Stimulated activated CD8-positive, alpha-beta memory T cell treated with anti-CD3 and anti-CD28 coated beads, Interleukin-12 subunit alpha, Interleukin-12 subunit beta, amount 100 ng/mL, for 1 hour (primary cell): ENCODE data around the gene MRPL2.
"Not testable (repeated sequence)": the region's sequence is repeated elsewhere in the genome, so short reads cannot be mapped to it uniquely, and the experiment has no call there.

ENCODE experiments used
- DNase-seq: peaks from one replicate; pipeline ENCODE4 v3.0.0-alpha.2; 2020; ENCODE audit warnings: low read depth

MRPL2 gene

DNA sequence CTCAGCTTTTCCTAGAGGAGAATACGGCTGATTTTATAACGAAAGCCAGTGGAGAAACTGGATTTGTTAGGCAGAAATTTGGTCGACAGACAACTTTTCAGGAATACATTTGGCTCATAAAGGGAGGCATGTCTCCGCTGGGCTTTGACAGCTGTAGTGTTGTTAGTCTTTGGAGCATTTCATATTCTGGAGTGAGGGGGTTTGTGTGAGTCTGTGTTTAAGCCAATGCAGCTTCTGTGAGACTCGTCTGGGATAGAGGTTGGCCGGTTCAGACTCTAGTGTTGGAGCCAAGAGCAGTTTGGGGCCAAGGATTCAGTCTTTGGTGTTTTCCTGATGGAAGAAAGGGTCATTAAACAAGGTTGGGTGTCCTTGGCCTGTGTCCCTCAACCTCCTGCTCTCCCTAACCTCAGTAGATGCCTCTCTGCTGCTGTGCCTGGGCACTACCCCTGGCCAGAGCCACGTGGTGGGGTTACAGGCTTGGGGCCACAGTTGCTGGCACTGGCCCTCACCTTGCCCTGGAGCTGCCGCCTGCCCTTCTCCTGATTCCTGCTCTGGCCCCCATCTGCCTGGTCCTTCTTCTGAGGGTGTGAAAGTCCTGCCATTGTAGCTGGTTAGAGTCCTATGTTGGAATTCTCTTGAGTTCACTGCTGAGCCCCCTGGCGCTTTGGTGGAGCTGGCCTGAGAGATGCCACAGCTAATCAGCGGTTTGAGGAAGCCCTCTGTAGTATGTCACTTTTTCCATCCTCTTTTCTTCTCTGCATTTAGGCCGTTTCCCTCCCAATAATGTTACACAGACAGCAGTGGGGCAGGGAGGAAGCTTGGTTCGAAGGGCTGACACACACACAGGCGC, 23.8 kb upstream of the MRPL2 start:
- no peak for DNase-seq

DNA sequence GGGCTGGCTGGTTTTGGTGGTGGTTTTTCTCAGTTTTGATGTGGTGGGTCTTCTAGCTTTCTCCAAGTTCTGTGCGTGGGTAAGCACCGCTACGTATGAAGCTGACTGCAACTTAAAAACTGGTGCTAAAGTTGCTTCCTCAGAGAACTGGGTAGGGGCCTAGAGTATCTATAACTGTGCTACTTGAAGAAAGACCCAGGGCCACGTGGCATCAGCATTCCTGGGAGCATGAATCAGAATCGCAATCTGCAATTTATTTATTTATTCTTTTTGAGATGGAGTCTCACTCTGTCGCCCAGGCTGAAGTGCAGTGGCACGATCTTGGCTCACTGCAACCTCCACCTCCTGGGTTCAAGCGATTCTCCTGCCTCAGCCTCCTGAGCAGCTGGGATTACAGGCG, 22.7 kb upstream of the MRPL2 start:
- DNase-seq = not testable (repeated sequence)

DNA sequence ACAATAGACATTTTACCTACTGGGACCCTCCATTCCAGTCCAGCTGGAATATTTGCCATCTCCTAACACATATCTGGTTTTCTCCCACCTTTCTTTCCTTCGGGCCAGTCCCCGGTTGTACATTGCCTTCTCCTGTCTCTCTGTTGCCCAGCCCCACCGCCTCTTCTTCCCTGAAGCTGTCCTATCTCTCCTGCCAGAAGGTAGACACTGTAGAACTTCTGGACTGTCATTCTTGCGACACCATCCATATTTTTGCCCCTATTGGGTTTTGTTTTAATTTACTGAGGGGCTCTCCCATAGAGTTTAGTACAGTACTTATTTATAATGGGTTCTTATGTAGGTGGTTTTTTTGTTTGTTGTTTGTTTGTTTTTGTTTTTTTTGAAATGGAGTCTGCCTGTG, 21.8 kb upstream of the MRPL2 start:
- DNase-seq = no peak

DNA sequence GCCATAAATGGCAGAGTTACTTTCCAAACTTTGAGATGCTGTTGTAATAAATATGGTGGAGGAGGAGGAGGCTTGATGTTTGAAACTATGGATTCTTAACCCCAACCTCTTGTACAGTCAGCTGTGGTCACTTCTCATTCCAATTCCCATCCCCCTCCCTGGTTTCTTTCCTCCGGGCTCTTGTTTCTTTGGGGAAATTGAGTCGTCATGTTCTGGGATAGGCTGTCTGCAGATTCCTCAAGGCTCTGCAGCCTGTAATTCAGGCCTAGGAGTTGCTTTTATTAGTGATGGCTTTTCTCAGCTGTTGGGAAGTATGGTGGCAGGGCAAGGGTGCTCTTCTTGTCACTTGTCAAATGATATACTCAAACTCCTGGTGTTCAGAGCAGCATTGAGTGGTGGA, 19.5 kb upstream of the MRPL2 start:
- no peak for DNase-seq

DNA sequence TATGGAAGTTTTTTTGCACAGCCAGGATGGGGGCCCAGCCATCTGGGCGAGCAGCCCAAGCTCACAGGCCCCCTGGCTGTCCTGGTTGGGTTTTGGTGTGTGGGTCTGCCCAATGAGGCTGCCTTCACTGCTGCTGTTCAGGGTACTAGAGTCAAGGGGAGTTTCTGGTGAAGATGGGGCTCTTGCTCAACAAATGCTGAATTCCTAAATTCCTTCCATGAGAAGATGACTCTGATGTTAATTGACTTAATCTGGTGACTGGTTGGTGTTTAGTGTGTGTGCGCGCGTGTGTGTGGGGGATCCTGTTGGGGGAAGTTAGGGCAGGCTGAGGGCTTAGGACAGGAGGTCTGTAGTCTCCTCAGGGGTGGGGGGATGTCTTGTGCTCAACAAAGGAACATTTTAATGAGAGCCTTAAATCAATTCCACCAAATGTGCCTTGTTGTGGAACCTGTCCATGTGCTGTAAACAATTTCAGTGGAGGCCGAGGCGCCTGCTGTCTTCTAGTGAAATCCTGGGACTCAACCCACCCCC, 18.8 kb upstream of the MRPL2 start:
- no peak for DNase-seq

DNA sequence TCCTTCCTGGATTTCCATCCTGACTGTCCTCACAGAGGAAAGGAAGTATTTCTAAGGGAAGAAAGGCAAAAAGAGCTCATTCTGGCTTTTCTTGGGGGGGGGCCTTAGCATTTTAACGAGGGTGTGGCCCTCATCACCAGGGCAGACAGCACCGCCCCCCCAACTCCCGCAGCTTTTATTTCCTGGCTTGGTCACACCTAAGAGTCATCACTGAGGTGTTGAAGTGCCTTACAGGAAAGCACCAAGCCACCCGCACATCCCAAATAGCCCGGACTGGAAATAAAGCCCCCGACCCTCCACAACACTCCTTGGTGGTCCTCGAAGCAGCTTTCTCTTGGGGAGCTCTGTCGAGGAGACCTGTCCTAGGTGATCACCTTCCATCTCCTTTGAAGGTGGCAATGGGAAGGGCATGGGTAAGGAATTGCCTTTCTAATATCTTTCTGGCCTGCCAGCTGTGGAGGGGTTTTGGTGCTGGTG, 18.1 kb upstream of the MRPL2 start:
- DNase-seq = no peak

DNA sequence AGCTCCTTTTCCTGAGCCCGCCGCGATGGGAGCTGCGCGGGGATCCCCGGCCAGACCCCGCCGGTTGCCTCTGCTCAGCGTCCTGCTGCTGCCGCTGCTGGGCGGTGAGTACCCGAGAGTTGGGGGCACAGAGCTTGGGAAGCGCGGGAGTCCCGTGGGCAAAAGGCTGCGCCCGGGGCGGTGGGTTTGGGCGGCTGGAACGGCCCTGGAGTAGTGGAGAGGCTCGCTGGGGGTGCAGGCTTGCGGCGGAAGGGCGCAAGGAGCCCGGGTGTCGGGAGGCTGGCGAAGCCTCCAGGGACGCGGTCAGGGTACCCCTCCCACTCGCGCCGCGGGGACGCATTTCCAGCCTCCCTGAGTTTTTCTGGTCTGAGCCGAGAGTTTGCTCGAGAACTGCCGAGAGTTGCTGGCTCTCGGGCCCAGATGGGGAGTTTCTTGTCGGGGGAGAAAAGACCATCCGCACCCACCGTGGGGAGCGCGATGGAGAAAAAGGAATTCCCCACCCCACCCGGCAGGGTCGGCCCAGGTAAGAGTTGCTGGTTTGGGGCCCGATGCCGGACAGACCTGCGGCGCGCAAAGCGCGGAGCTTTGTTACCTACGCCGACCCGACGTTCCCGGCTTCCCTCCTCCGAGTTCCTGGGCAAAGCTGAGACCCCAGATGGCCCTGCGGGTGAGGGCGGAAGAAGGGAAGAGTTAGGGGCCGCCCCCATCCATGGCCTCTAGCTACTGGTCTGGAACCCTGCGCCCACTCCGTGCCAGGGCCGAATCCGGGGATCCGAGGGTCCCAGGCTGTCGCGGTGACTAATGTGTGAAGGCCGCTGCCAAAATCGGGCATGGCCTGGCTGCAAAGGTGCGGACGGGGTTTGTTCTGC, 17.5 kb upstream of the MRPL2 start:
- DNase-seq = no peak

DNA sequence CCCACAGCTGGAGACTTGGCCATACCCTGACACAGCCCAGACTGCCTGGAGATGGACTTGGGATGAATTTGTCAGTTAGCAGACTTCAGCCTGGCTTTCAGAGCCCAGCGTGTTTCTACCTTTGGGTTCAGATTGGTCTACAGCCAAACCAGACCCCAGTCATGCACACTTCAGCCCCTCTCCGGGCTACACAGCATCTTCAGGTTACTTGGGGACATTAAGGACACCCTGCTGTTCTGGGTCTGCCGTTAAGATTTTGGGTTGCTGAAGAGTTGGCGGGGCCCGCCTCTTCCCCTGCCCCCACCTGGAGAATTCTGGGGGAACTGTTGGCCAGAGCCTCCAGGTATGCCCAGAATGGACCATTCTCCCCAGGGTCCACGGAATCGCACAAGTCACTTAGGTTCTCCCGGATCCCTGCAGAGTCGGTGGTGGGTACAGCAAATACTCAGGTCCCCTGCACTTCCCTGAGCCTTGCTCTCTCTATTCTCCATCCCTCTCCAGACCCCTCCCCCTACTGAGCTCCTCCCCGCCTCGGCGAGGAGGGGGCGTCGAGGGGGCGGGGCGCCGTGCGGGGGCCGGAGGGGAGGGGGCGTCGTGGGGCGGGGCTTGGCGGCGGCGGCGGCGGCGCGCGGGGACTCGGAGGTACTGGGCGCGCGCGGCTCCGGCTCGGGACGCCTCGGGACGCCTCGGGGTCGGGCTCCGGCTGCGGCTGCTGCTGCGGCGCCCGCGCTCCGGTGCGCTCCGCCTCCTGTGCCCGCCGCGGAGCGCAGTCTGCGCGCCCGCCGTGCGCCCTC, 16.6 kb upstream of the MRPL2 start, which contains the start of gene PTK7:
TSS of gene PTK7 (plus strand) at position 645 of the 794 bp plus-strand sequence. CDS start 175 bp downstream, outside the sequence.
- no peak for DNase-seq

DNA sequence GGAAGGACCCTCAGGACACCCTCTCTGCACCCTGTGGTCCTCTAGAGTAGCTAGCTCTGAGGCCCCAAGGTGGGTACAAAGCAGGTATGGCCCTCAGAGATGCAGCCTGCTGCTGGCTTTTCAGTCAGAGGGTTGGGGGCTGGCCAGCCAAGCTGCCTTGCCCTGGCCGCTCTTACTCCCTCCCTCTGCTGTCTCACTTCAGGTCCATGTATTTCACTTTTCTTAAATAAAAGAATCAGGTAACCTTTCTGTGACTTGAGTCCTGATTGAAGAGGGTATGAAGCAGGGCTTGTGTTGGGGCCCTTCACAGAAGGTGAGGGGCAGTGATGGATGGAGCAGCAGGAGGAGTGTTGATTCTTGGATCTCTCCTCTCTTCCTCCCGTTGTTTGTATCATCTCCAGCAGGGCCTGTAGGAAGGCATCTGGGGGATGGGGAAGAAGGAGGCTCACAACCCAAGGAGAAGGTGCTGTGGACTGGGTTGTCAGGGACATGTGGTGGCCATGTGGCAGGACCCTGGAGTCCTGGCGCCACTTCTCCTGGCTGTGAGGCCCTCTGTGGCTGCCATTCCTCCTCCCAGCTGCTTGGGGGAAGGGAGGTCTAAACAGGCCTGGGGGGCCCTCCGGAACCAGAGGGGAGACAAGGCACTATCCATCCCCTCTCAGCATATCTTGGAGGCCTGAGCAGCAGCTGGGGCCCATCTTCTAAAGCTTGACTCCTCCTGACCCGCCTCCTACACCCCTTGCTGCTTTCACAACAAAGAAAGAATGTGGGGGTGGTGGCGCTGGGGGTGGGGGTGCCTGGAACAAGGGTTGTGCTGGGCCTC, 15.8 kb upstream of the MRPL2 start:
- no peak for DNase-seq

DNA sequence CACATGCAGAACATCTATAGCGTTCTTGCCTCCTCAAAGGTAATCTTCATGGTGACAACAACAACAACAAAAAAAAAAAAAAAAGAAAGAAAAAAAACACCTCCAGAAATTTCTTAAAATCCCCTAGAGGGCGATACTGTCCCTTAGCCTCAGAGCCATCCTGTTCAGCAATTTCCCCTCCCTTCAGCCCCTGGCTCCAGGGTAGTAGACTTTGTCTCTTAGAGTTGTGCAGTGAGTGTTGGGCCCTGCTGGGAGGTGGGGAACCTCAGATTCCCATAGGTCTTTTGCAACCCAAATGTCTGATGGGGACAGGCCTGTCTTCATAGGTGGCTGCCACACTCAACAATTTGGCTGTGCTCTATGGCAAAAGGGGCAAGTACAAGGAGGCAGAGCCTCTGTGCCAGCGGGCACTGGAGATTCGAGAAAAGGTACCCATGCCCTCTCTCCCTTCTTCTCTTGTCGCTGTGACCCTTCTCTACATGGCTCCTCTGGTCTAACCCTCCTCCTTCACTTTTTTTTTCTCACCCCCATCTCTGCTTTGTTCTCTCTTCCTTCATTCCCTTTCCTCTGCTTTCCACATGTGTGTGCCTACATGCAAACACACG, 10.9 kb upstream of the MRPL2 start:
- no peak for DNase-seq

DNA sequence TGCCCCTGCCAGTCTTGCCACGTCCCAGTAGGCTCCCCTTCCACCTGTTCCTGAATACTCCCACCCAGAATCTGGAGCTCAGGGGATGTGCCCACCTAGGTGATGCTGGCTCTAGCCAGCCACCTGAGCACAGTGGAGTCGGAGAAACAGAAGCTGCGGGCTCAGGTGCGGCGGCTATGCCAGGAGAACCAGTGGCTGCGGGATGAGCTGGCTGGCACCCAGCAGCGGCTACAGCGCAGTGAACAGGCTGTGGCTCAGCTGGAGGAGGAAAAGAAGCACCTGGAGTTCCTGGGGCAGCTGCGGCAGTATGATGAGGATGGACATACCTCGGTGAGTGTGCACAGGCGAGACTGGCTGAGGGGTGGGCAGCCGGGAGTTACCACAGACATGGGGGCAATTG, 3.6 kb upstream of the MRPL2 start:
- no peak for DNase-seq

DNA sequence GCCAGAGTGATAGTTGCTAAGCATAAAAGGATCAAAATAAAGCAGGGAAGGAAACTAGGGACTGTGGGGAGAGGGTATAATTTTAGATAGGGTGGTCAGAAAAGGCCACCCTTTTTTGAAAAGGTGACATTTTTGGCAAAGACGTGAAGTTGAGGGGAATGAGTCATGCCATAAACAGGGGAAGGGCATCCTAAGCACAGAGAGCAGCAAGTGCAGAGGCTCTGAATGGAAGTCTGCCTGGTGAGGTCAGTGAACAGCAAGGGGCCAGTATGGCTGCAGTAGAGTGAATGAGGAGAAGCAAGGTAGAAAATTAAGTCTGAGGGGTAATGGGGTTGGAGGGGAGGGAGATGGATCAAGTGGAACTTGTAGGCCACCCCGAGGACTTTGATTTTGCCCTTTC, 2.6 kb upstream of the MRPL2 start:
- no peak for DNase-seq

DNA sequence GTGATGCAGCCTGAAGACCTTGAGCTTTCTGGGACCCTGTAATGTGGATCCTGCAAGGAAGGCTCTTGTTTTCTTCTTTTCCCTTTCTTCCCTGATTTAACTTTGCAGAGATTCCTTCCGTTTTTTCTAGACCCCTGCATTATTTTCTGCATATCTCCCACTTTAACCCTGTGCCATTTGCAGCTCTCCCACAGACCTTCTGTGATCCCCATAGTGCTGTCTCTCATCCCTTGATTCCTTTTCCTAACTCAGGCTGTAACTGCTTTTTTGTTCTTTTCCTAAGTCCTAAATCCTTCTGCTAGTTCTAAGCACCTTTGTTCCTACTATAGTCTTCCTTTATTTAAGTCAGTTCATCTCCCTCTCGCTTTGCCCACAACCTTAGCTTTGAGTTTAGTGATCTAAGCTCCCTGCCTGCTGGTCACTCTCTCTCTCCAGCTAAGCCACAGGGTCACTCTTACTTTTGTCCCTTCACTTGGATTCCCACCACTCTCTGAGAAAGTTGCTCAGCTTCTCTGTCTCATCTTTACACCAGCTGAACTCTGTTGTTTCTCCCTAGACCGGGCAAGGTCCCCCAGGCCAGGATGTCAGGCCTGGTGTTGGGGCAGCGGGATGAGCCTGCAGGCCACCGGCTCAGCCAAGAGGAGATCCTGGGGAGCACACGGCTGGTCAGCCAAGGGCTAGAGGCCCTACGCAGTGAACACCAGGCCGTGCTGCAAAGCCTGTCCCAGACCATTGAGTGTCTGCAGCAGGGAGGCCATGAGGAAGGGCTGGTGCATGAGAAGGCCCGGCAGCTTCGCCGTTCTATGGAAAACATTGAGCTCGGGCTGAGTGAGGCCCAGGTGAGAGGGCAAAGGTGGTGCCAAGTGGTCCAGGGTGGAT, 1.8 kb upstream of the MRPL2 start:
- DNase-seq = no peak

DNA sequence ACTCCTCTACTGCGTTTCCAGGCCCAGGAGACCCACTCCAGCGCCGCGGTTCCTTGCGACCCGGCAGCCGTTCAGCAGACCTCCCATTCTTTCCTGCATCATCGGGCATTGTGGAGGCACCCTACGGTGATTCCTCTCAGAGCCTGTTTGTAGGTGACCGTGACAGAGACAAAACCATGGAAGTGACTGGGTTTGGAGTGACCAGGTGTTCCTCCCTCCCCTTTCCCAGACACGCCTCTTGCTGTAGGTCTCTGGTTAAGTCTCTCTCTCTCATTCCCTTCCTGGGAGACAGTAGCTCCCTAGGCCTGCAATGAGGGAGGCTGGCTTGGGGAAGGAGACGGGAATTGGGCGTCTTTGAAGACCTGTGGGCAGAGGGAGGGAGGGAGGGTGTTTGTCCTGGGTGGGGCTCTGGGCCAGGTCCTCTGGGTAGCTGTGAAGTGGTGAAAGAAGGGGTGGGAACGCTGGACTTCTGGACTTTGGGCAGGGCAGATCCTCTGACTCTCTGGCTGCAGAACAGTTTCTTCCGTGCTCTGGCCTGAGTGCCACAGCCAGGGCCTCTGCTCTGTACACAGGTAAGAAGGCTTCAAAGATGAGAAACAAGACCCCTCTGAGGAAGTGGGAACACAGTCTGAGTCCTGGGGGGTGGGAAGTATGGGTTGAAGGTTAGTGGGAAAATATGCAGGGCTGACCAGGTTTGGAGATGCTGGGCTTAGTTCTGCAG, 960 bp upstream of the MRPL2 start:
- DNase-seq = no peak

DNA sequence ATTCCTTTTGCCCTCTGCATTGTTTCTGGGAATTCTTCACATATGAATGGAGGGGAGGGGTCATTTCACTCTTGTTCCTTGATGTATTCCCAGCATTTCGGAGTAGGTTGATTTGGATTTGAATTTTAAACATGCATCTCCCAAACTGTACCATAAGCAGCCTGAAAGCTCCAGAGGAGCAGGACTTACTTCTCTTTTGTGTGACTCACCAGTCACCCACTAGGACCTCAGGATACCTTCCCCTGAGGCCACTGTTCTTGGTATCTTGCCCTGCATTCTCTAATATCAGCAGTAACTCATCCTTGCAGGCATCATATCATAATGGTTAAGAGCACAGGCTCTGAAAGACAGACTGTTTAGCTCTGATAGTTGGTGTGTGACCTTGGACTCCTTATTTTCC, 703 bp downstream of the MRPL2 start:
- DNase-seq = no peak

DNA sequence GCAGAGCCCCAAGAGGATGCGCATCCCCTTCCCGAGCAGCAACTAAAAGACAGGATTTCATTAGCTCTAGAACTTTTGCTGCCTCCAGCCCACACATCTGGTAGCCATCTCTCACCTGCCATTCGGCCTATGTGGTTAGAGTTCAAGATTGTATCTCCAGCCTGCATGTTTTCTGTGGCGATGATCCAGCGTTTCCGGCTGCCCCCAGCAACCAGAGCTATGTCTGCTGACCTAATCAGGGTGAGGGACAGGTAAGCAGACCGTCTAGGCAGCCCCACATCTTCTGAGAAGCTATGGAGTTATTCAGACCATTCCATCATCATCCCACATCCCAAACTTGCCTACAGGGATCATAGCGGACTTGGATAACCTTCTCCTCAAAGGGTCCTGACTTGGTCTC, 3.3 kb downstream of the MRPL2 start:
- no peak for DNase-seq

DNA sequence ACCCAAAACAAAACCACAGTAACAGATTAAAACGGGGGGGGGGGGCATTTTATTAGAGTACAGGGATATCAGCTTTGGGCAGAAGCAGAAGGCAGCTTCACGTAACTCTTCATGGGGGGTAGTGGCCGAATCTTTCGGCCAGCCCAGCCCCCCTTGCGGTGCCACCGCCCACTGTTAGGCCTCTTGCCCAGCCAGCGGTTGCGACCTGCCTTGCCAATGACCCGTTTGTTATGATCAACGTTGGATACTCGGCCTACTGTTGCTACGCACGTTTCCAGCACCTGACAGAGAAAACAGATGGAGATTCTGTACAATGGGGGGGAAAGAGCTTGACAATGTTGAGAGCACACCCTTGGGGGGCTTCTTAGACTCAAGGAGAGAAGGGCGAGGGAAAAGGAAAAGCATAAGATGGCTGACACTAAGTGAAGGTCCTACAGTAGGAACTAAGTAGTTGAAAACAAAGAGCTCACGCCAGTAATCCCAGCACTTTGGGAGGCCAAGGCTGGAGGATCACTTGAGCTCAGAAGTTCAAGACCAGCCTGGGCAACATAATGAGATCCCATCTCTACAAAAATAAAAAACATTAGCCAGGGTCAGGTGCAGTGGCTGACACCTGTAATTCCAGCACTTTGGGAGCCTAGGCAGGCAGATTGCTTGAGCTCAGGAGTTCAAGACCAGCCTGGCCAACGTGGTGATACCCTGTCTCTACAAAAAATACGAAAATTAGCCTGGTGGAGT, 4.9 kb downstream of the MRPL2 start:
- DNase-seq = no peak

DNA sequence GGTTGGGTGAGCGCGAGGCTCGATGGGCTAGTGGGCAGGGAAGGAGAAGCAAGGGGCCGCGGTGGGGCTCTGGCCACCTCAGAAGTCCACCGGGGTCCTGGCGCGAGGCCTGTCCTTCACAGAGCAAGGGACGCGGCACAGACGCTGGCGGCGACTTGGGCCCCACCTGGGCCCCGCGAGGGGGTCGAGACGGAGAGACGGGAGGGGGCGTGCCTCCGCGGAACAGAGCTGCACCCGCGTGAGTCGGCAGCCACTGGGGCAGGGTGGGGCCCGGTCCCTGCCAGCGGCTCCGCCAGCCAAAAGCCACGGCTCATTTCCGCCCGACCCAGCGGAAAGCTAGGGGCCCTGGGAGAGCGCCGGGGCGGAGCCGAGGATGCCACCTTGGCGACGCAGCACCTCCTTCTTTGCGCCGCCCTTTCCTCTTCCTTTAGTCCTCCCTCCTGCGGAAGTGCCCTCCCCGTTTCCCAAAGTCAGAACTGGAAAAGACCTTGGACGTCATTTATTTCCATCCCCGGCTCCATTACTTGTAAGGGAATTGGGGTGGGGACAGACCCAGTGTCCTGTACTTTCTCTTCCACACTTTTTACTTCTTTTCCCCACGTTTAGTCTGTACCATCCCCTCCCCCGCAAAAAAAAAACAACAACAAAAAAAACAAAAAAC, 5.6 kb downstream of the MRPL2 start, which contains the start of gene CUL7:
TSS of gene CUL7 (minus strand) at position 307 of the 661 bp plus-strand sequence. CDS start 1,063 bp downstream, outside the sequence.
- peak; percentile 84 for DNase-seq
